ENCODE results near the gene ISG15. TPM values are rescaled to one million over a fixed set of nuclear protein-coding genes. Genes with fewer than 3 reads are reported as not detected.
"Not testable (repeated sequence)": the region's sequence is repeated elsewhere in the genome, so short reads cannot be mapped to it uniquely, and the experiment has no call there.

Gene ISG15
- total RNA-seq, 1 donor from 2014 or later, result 97.7 TPM

GRCh38 chr1:975365-975764, 37.9 kb upstream of the ISG15 start:
- Histone ChIP-seq H3K4me3 (ENCODE audit: low read depth, low read length) (no peak overlapping the region), H3K36me3 (ENCODE audit: control insufficient read depth, insufficient read depth, low read length) (no peaks in the 10 kb centered on the region), H3K27me3 (ENCODE audit: control insufficient read depth, insufficient read depth, low read length) (peaks cover 21% of the 10 kb centered on the region)
- TF ChIP-seq, protein P1, sequence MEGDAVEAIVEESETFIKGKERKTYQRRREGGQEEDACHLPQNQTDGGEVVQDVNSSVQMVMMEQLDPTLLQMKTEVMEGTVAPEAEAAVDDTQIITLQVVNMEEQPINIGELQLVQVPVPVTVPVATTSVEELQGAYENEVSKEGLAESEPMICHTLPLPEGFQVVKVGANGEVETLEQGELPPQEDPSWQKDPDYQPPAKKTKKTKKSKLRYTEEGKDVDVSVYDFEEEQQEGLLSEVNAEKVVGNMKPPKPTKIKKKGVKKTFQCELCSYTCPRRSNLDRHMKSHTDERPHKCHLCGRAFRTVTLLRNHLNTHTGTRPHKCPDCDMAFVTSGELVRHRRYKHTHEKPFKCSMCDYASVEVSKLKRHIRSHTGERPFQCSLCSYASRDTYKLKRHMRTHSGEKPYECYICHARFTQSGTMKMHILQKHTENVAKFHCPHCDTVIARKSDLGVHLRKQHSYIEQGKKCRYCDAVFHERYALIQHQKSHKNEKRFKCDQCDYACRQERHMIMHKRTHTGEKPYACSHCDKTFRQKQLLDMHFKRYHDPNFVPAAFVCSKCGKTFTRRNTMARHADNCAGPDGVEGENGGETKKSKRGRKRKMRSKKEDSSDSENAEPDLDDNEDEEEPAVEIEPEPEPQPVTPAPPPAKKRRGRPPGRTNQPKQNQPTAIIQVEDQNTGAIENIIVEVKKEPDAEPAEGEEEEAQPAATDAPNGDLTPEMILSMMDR (IDR thresholded peaks at IDR 0.05; ENCODE audit: insufficient read depth, low read length, poor library complexity, severe bottlenecking), result no peak
- no peak for DNase-seq (ENCODE audit: low read depth)

GRCh38 chr1:975896-976683, 37.2 kb upstream of the ISG15 start:
- peak overlapping the region; percentile 3 for H3K4me3 ChIP-seq (ENCODE audit: low read depth, low read length)
- no peak for DNase-seq (ENCODE audit: low read depth)
- peaks cover 18% of the 10 kb centered on the region for H3K27me3 ChIP-seq (ENCODE audit: control insufficient read depth, insufficient read depth, low read length)
- TF ChIP-seq, protein P1 (IDR thresholded peaks at IDR 0.05; ENCODE audit: insufficient read depth, low read length, poor library complexity, severe bottlenecking), result peak; percentile 90
- no peaks in the 10 kb centered on the region for H3K36me3 ChIP-seq (ENCODE audit: control insufficient read depth, insufficient read depth, low read length)

- not testable (repeated sequence) for H3K36me3 ChIP-seq (ENCODE audit: control insufficient read depth, insufficient read depth, low read length); H3K4me3 ChIP-seq (ENCODE audit: low read depth, low read length); DNase-seq (ENCODE audit: low read depth)
- peaks cover 18% of the 10 kb centered on the region for H3K27me3 ChIP-seq (ENCODE audit: control insufficient read depth, insufficient read depth, low read length)
These were observed 36.5 kb upstream of the ISG15 start for GRCh38 chr1:976791-977190.

- Histone ChIP-seq H3K27me3 (ENCODE audit: control insufficient read depth, insufficient read depth, low read length) (peaks cover 31% of the 10 kb centered on the region), H3K36me3 (ENCODE audit: control insufficient read depth, insufficient read depth, low read length) (no peaks in the 10 kb centered on the region), H3K4me3 (ENCODE audit: low read depth, low read length) (no peak overlapping the region)
- TF ChIP-seq, protein P1 (IDR thresholded peaks at IDR 0.05; ENCODE audit: insufficient read depth, low read length, poor library complexity, severe bottlenecking), result no peak
- no peak for DNase-seq (ENCODE audit: low read depth)
These were observed 35.0 kb upstream of the ISG15 start for GRCh38 chr1:978069-978834.

GRCh38 chr1:978835-979743, 34.2 kb upstream of the ISG15 start:
- no peak for DNase-seq (ENCODE audit: low read depth)
- TF ChIP-seq, protein P1 (IDR thresholded peaks at IDR 0.05; ENCODE audit: insufficient read depth, low read length, poor library complexity, severe bottlenecking), result no peak
- Histone ChIP-seq H3K36me3 (ENCODE audit: control insufficient read depth, insufficient read depth, low read length) (no peaks in the 10 kb centered on the region), H3K27me3 (ENCODE audit: control insufficient read depth, insufficient read depth, low read length) (peaks cover 37% of the 10 kb centered on the region), H3K4me3 (ENCODE audit: low read depth, low read length) (no peak overlapping the region)

GRCh38 chr1:979744-980072, 33.6 kb upstream of the ISG15 start:
- H3K36me3 ChIP-seq (ENCODE audit: control insufficient read depth, insufficient read depth, low read length), result no peaks in the 10 kb centered on the region
- H3K27me3 ChIP-seq (ENCODE audit: control insufficient read depth, insufficient read depth, low read length), result peaks cover 37% of the 10 kb centered on the region
- no peak for DNase-seq (ENCODE audit: low read depth)
- H3K4me3 ChIP-seq (ENCODE audit: low read depth, low read length), result no peak overlapping the region
- TF ChIP-seq, protein P1 (IDR thresholded peaks at IDR 0.05; ENCODE audit: insufficient read depth, low read length, poor library complexity, severe bottlenecking), result no peak
